GM18858 (cell line): ENCODE measurements around the gene SRP14.

Experiments used
- ATAC-seq: cut with Tn5 transposase; IDR thresholded peaks from one replicate; pipeline ENCODE4 v1.9.1; 2021; ENCODE audit not compliant: unreplicated experiment

Gene SRP14

DNA sequence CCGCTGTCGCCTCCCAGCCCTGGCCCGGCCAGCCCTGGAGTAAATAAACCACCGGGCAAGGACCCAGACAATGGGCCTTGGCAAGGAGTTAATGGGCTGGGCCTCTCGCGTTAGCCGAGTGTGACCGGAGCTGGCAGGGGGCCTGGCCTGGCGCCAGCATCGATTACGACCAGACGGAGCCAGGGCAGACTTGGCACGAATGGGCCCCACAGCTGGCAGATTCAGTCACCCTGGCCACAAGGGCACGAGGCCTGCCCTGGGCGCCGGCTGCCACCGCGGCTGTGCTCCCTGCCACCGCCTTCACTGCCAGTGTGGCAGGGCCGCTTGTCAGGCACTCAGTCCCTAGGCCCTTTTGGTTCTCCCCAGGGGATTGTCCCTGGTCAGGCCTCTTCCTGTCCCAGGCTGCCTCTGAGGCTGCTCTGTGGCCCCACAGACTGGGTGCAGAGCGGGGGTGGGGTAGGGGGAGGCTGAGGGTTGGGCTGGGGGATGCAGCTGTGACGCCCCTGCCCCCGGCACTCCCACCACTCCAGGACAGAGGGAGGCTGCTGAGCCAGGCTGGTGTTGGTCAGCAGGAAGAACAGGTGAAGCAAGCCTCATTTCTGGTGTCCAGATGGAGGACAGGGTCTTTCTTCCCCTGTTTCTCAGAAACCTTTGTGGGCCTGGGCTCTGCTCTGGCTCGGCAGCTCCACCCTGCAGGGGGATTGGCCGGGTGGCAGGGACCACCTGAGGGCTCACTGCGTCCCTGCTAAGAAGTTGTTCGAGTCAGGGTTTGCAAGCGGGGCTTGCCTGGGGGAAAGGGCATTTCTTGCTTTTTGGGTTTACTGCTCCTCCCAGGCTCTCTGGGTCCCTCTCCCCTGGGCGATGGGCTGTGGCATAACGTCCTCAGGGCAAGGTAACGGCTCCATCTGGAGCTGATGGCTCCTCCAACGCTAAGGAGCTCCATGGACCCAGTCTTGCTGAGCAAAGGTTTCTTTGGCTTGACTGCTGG lies 30.5 kb upstream of the SRP14 start:
- peak; percentile 57 for ATAC-seq

DNA sequence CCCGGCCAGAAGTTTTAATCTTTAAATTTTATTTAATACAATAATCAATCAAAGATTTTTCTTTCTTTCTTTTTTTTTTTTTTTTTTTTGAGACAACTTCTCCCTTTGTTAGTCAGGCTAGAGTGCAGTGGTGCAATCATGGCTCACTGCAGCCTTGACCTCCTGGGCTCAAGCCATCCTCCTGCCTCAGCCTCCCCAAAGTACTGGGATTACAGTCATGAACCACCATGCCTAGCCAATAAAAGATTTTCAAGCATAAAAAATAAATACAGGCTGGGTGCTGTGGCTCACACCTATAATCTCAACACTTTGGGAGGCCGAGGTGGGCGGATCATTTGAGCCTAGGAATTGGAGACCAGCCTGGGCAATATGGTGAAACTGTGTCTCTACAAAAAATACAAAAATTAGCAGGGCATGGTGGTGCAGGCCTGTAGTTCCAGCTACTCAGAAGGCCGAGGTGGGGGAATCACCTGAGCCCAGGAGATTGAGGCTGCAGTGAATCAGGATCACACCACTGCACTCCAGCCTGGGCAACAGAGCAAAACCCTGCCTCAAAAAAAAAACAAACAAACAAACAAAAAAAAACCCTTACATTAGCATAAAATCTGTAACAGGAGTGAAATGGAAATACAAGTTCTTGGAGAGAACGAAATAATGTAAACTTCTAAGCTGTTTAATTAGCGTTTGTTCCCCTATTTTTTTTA lies 29.1 kb upstream of the SRP14 start:
- ATAC-seq = no peak

DNA sequence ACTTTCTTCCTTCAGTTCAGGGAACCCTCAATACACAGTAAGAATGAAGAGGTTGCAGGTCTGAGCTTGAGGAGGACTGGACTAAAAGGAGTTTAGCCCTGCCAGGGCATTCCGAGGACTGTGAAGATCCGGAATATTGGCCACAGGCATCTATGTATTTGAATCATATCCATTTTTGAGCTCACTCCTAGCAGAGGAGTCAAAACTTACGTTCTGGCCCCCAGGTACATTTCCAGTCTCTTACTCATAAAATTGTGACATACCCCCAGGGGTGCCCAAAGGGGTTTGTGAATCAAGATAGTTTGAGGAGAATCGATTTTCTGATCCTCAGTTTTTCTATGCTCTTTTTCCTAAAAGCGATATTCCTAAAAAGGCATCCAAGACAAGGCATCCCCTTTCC lies 27.6 kb upstream of the SRP14 start:
- no peak for ATAC-seq

GRCh38 chr15:40065166-40065565 lies 26.2 kb upstream of the SRP14 start:
- ATAC-seq = no peak

GRCh38 chr15:40064231-40064894 lies 25.4 kb upstream of the SRP14 start:
- ATAC-seq = peak; percentile 39

DNA sequence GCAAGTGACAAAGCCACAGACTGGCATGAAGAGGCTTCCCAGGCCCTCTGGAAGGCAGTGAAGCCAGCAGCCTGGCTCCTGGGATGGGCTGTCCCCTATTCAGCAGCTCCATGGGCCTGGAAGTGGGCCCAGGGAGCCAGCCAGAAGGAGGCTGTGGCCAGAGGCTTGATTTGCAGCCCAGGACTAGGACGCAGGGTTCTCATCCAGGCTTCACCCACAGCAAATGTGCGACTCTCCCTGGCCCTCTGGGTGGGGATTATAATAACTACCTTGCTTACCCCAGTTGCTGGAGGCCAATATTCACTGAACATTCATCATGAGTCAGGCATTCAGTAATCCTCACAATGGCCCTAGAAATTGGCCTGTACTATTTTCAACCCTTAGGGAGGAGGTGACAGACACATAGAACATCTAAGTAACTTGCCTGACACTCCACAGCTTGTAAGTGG lies 24.6 kb upstream of the SRP14 start:
- ATAC-seq = no peak

DNA sequence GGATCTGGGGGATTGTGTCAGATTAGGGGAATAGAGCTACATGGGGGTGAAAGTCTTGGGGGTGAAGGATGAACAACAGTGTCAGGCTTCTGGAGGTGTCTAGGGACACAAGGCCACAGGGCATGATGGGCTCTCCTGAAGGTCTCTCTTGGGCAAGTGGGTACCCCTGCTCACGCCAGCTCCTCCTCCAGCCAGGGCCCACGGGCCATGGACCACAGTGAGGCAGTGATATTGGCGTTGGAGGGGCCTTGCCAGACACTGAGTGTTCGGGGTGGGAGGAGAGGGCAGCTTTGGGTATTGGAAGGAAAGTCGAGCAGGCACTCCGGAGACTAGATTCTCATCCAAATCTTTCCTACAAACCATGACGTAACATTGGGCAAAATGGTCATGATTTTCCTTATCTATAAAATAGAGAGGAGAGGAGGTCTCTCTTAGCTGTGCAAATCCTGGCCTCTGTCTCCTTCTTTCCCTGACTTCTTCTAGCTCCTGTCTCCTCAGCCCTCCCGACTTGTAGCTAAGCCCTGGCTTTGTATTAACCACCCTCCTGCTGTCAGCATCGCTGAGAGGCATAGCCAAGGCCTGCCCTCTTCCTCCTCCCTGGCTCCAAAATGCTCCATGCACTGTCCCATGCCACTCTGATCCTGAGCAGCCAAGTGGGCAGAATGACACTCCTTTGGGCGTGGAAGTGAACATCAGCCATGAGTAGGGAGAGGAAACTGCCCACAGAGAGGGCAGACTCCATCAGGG lies 24.0 kb upstream of the SRP14 start:
- no peak for ATAC-seq

DNA sequence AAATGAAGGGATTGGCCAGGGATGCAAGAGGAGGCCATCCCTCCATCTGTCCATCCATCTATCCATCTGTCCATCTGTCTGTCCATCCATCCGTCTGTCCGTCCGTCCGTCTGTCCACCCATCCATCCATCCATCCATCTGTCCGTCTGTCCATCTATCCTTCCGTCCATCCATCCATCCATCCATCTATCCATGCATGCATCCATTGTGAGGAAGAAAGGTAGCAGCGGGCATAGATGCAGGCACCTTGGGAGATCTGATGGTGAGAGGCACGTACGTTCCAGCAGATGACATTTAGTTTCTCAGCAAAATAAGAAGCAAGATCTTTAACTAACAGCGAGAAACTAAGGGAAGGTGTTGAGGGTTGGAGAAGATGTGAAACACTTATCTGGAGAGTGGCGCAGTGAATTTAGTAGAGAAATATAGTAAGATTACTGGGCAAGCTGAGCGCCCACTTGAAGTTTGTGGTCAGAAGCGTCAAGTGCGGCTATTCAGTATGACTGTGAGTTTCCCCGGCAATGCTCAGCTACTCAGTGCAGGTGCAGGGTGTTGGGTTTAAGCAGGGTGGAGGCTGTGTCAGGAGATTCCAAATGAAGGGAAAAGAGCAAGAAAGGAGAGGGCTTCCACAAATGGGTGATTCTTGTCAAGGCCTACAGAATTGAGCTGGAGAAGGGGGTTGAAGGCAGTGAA lies 22.4 kb upstream of the SRP14 start:
- peak; percentile 61 for ATAC-seq

- no peak for ATAC-seq
Observed at GRCh38 chr15:40060236-40060961, 21.4 kb upstream of the SRP14 start.

- ATAC-seq = no peak
Observed at GRCh38 chr15:40059821-40060220, 20.8 kb upstream of the SRP14 start.

- no peak for ATAC-seq
Observed at GRCh38 chr15:40058476-40059140, 19.6 kb upstream of the SRP14 start.

- ATAC-seq = no peak
Observed at GRCh38 chr15:40055576-40056293, 16.8 kb upstream of the SRP14 start.

- ATAC-seq = peak; percentile 48
Observed at GRCh38 chr15:40054855-40055575, 16.0 kb upstream of the SRP14 start.

DNA sequence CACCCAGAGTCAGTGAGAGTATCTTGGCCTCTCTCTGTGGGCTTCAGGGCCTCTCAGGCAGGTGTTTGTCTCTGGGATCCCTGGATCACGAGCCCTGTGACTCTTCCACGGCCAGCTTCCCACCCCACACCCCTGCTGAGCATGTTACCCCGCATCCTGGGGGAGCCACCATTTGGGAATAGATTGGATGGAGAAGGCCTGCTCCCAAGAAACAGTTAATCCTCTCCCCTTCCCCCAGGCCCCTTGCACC lies 15.5 kb upstream of the SRP14 start:
- ATAC-seq = peak; percentile 9

- peak; percentile 23 for ATAC-seq
Observed at GRCh38 chr15:40053831-40054604, 15.0 kb upstream of the SRP14 start.

DNA sequence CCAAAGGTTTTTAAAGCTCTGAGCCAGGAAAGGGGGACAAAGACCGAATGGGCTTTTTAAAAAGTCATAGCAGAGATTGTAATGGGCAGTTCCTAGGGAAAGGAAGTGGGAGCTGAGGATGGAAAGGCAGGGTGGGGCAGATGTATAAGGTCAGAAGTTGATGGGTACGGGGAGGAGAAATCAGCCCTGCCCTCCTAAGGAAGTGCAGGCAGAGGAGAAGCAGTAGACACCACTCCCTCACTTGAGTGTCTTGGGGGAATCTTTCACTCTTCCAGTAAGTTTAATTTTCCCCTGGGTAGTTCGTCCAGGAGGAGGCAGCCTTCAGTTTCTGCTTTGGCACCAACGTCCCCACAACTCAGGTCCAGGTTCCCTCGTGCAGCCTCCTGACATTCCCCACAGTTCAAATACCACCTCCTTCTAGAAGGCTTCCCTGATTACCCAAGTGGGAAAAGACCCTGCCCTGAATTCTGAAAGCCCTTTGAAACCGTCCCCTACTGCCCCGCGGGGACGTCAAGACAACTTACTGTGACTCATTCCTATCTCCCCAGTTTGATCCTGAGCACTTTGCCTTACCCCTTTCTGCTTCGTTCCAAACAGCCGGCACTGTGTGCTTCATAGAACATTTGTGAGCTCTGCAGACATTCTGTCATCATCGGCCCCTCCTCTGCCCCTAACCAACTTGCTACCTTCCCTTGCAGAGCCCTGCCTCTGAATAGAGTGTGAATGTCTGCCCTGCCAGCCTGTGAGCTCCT lies 14.3 kb upstream of the SRP14 start:
- ATAC-seq = no peak

GRCh38 chr15:40052604-40053003 lies 13.6 kb upstream of the SRP14 start:
- ATAC-seq = no peak
